ENCODE measurements around the gene BCR.

The BCR gene

GRCh38 chr22:23230348-23231068, 50.2 kb downstream of the BCR start:
- no peak overlapping the region for H4K8ac ChIP-seq (ENCODE audit: low read depth, low read length)
- H3K79me2 ChIP-seq (ENCODE audit: control insufficient read depth, insufficient read depth, low read length, poor library complexity) = peaks cover 25% of the 10 kb centered on the region
- H4K12ac ChIP-seq (ENCODE audit: low read depth, low read length) = peak overlapping the region; percentile 6
- no peak overlapping the region for H4K91ac ChIP-seq (ENCODE audit: low read depth, low read length)
- H3K4me2 ChIP-seq (ENCODE audit: low read length) = no peak overlapping the region
- no peak overlapping the region for H3K4me3 ChIP-seq (ENCODE audit: low read depth, low read length)
- H3K27me3 ChIP-seq (ENCODE audit: insufficient read depth, low read length) = no peaks in the 10 kb centered on the region
- H2BK120ac ChIP-seq (ENCODE audit: insufficient read depth, low read length, poor library complexity) = no peak overlapping the region
- peaks cover 0 to 7% of the 10 kb centered on the region in 2 experiments for H3K36me3 ChIP-seq (ENCODE audit: control insufficient read depth in 1 of 2, insufficient read depth in 2 of 2, low read length in 2 of 2)
- peak overlapping the region; percentile 4 for H3K4ac ChIP-seq (ENCODE audit: low read depth, low read length)
- no peak overlapping the region for H3K23ac ChIP-seq (ENCODE audit: low read length)
- no peak overlapping the region for H2BK5ac ChIP-seq (ENCODE audit: low read depth, low read length, poor library complexity)
- no peak overlapping the region for H2BK12ac ChIP-seq (ENCODE audit: low read length)
- no peak overlapping the region for H2AFZ ChIP-seq (ENCODE audit: insufficient read depth, low read length, poor library complexity)
- DNase-seq = no peak
- peaks cover 6 to 12% of the 10 kb centered on the region in 2 experiments for H3K4me1 ChIP-seq (ENCODE audit: control insufficient read depth in 1 of 2, insufficient read depth in 2 of 2, low read length in 2 of 2)
- WGBS (ENCODE audit: extremely low coverage, insufficient coverage, insufficient read length) = no CpG with 5 or more reads among the region's 10 CpGs
- H3K9me3 ChIP-seq (ENCODE audit: insufficient read depth, low read depth, low read length) = no peaks in the 10 kb centered on the region
- no peak overlapping the region for H3K27ac ChIP-seq (ENCODE audit: low read depth, low read length)
- no peaks in the 10 kb centered on the region for H3K79me1 ChIP-seq (ENCODE audit: low read length)
- no peak overlapping the region for H2AK5ac ChIP-seq (ENCODE audit: low read length)
- no peak overlapping the region for H3K18ac ChIP-seq (ENCODE audit: low read length)
- no peak overlapping the region for H3K9ac ChIP-seq (ENCODE audit: low read length)
- H3K14ac ChIP-seq (ENCODE audit: low read length) = no peak overlapping the region

GRCh38 chr22:23231471-23232093, 51.3 kb downstream of the BCR start:
- H3K27me3 ChIP-seq (ENCODE audit: insufficient read depth, low read length) = no peaks in the 10 kb centered on the region

GRCh38 chr22:23232094-23232905, 52.0 kb downstream of the BCR start:
- no peak overlapping the region for H2AK5ac ChIP-seq (ENCODE audit: low read length)
- no peak overlapping the region for H3K4me3 ChIP-seq (ENCODE audit: low read depth, low read length)
- H4K12ac ChIP-seq (ENCODE audit: low read depth, low read length) = no peak overlapping the region
- H3K9me3 ChIP-seq (ENCODE audit: insufficient read depth, low read depth, low read length) = no peaks in the 10 kb centered on the region
- peaks cover 3 to 12% of the 10 kb centered on the region in 2 experiments for H3K36me3 ChIP-seq (ENCODE audit: control insufficient read depth in 1 of 2, insufficient read depth in 2 of 2, low read length in 2 of 2)
- H2BK12ac ChIP-seq (ENCODE audit: low read length) = no peak overlapping the region
- H3K4me2 ChIP-seq (ENCODE audit: low read length) = no peak overlapping the region
- peaks cover 9 to 16% of the 10 kb centered on the region in 2 experiments for H3K4me1 ChIP-seq (ENCODE audit: control insufficient read depth in 1 of 2, insufficient read depth in 2 of 2, low read length in 2 of 2)
- no peak overlapping the region for H3K9ac ChIP-seq (ENCODE audit: low read length)
- no peaks in the 10 kb centered on the region for H3K27me3 ChIP-seq (ENCODE audit: insufficient read depth, low read length)
- H2BK5ac ChIP-seq (ENCODE audit: low read depth, low read length, poor library complexity) = no peak overlapping the region
- peak overlapping the region; percentile 33 for H3K18ac ChIP-seq (ENCODE audit: low read length)
- no peaks in the 10 kb centered on the region for H3K79me1 ChIP-seq (ENCODE audit: low read length)
- no peak for DNase-seq
- no peak overlapping the region for H2BK120ac ChIP-seq (ENCODE audit: insufficient read depth, low read length, poor library complexity)
- H3K23ac ChIP-seq (ENCODE audit: low read length) = no peak overlapping the region
- peaks cover 23% of the 10 kb centered on the region for H3K79me2 ChIP-seq (ENCODE audit: control insufficient read depth, insufficient read depth, low read length, poor library complexity)
- H2AFZ ChIP-seq (ENCODE audit: insufficient read depth, low read length, poor library complexity) = no peak overlapping the region
- H3K14ac ChIP-seq (ENCODE audit: low read length) = no peak overlapping the region
- no peak overlapping the region for H3K27ac ChIP-seq (ENCODE audit: low read depth, low read length)
- no peak overlapping the region for H4K8ac ChIP-seq (ENCODE audit: low read depth, low read length)
- no CpG with 5 or more reads among the region's 9 CpGs for WGBS (ENCODE audit: extremely low coverage, insufficient coverage, insufficient read length)
- H3K4ac ChIP-seq (ENCODE audit: low read depth, low read length) = peak overlapping the region; percentile 88
- no peak overlapping the region for H4K91ac ChIP-seq (ENCODE audit: low read depth, low read length)

More at GRCh38 chr22:23231471-23232093, 51.3 kb downstream of the BCR start:
- no peaks in the 10 kb centered on the region for H3K9me3 ChIP-seq (ENCODE audit: insufficient read depth, low read depth, low read length)
- no peak overlapping the region for H4K91ac ChIP-seq (ENCODE audit: low read depth, low read length)
- H2BK120ac ChIP-seq (ENCODE audit: insufficient read depth, low read length, poor library complexity) = no peak overlapping the region
- no peak overlapping the region for H3K23ac ChIP-seq (ENCODE audit: low read length)
- H3K18ac ChIP-seq (ENCODE audit: low read length) = peak overlapping the region; percentile 33
- H3K79me2 ChIP-seq (ENCODE audit: control insufficient read depth, insufficient read depth, low read length, poor library complexity) = peaks cover 21% of the 10 kb centered on the region
- WGBS (ENCODE audit: extremely low coverage, insufficient coverage, insufficient read length) = no CpG with 5 or more reads among the region's 5 CpGs
- no peak overlapping the region for H3K27ac ChIP-seq (ENCODE audit: low read depth, low read length)
- H4K12ac ChIP-seq (ENCODE audit: low read depth, low read length) = no peak overlapping the region
- no peak overlapping the region for H3K4me3 ChIP-seq (ENCODE audit: low read depth, low read length)
- peaks cover 6 to 12% of the 10 kb centered on the region in 2 experiments for H3K4me1 ChIP-seq (ENCODE audit: control insufficient read depth in 1 of 2, insufficient read depth in 2 of 2, low read length in 2 of 2)
- H2BK12ac ChIP-seq (ENCODE audit: low read length) = no peak overlapping the region
- H3K36me3 ChIP-seq (ENCODE audit: control insufficient read depth in 1 of 2, insufficient read depth in 2 of 2, low read length in 2 of 2) = peaks cover 3 to 12% of the 10 kb centered on the region in 2 experiments
- H2AFZ ChIP-seq (ENCODE audit: insufficient read depth, low read length, poor library complexity) = no peak overlapping the region
- no peak overlapping the region for H4K8ac ChIP-seq (ENCODE audit: low read depth, low read length)
- no peak overlapping the region for H2BK5ac ChIP-seq (ENCODE audit: low read depth, low read length, poor library complexity)
- H3K9ac ChIP-seq (ENCODE audit: low read length) = no peak overlapping the region
- H3K4me2 ChIP-seq (ENCODE audit: low read length) = no peak overlapping the region
- no peak overlapping the region for H3K14ac ChIP-seq (ENCODE audit: low read length)
- no peak for DNase-seq
- H3K79me1 ChIP-seq (ENCODE audit: low read length) = no peaks in the 10 kb centered on the region
- H2AK5ac ChIP-seq (ENCODE audit: low read length) = no peak overlapping the region
- peak overlapping the region; percentile 88 for H3K4ac ChIP-seq (ENCODE audit: low read depth, low read length)

- H2BK120ac ChIP-seq (ENCODE audit: insufficient read depth, low read length, poor library complexity) = no peak overlapping the region
- no CpG with 5 or more reads among the region's 11 CpGs for WGBS (ENCODE audit: extremely low coverage, insufficient coverage, insufficient read length)
- H3K23ac ChIP-seq (ENCODE audit: low read length) = no peak overlapping the region
- H3K79me1 ChIP-seq (ENCODE audit: low read length) = no peaks in the 10 kb centered on the region
- no peak overlapping the region for H3K14ac ChIP-seq (ENCODE audit: low read length)
- H3K4me1 ChIP-seq (ENCODE audit: control insufficient read depth in 1 of 2, insufficient read depth in 2 of 2, low read length in 2 of 2) = peaks cover 9 to 17% of the 10 kb centered on the region in 2 experiments
- no peaks in the 10 kb centered on the region for H3K9me3 ChIP-seq (ENCODE audit: insufficient read depth, low read depth, low read length)
- no peak overlapping the region for H2AFZ ChIP-seq (ENCODE audit: insufficient read depth, low read length, poor library complexity)
- no peak overlapping the region for H3K9ac ChIP-seq (ENCODE audit: low read length)
- H3K27me3 ChIP-seq (ENCODE audit: insufficient read depth, low read length) = no peaks in the 10 kb centered on the region
- H4K91ac ChIP-seq (ENCODE audit: low read depth, low read length) = no peak overlapping the region
- H3K27ac ChIP-seq (ENCODE audit: low read depth, low read length) = no peak overlapping the region
- no peak overlapping the region for H4K12ac ChIP-seq (ENCODE audit: low read depth, low read length)
- peaks cover 19% of the 10 kb centered on the region for H3K79me2 ChIP-seq (ENCODE audit: control insufficient read depth, insufficient read depth, low read length, poor library complexity)
- no peak overlapping the region for H2AK5ac ChIP-seq (ENCODE audit: low read length)
- H3K4ac ChIP-seq (ENCODE audit: low read depth, low read length) = peak overlapping the region; percentile 29
- H3K4me2 ChIP-seq (ENCODE audit: low read length) = no peak overlapping the region
- no peak overlapping the region for H3K18ac ChIP-seq (ENCODE audit: low read length)
- no peak overlapping the region for H4K8ac ChIP-seq (ENCODE audit: low read depth, low read length)
- H2BK5ac ChIP-seq (ENCODE audit: low read depth, low read length, poor library complexity) = no peak overlapping the region
- no peak overlapping the region for H2BK12ac ChIP-seq (ENCODE audit: low read length)
- no peak for DNase-seq
- H3K4me3 ChIP-seq (ENCODE audit: low read depth, low read length) = no peak overlapping the region
- peaks cover 3 to 12% of the 10 kb centered on the region in 2 experiments for H3K36me3 ChIP-seq (ENCODE audit: control insufficient read depth in 1 of 2, insufficient read depth in 2 of 2, low read length in 2 of 2)
Observed at GRCh38 chr22:23233084-23233531, 52.8 kb downstream of the BCR start.

All from trophoblast cell (in vitro differentiated cells and primary cell).